SJSA1 (cell line): ENCODE measurements around the gene CCND2. TPM values are rescaled to one million over a fixed set of nuclear protein-coding genes. Genes with fewer than 3 reads are reported as not detected.
A peak's percentile ranks its signal among the peaks of the same experiment; 100 is the strongest.

Experiments used
- DNase-seq, 2 experiments: peaks; one replicate each; pipeline ENCODE4 v3.0.0-alpha.2; 2015 to 2020; ENCODE audit warnings: low spot score in 2 of 2, low read depth in 1 of 2
- H3K27ac ChIP-seq: fragments of 250-450 bp; sonication (Bioruptor Pico); 2 replicates; pipeline ENCODE4 v1.5.1; 2020; ENCODE audit warnings: mild to moderate bottlenecking, moderate library complexity
- H3K27me3 ChIP-seq: fragments of 250-450 bp; sonication (Bioruptor Pico); replicated peaks from 2 replicates; pipeline ENCODE4 v1.5.1; 2020; ENCODE audit warnings: mild to moderate bottlenecking, moderate library complexity
- H3K36me3 ChIP-seq: fragments of 250-450 bp; sonication (Bioruptor Pico); 2 replicates; pipeline ENCODE4 v1.5.1; 2020; ENCODE audit warnings: mild to moderate bottlenecking
- H3K4me1 ChIP-seq: fragments of 250-450 bp; sonication (Bioruptor Pico); replicated peaks from 2 replicates; pipeline ENCODE4 v1.6.1; 2021; ENCODE audit warnings: mild to moderate bottlenecking
- H3K4me3 ChIP-seq: fragments of 250-450 bp; sonication (Bioruptor Pico); 2 replicates; pipeline ENCODE4 v1.5.1; 2020; ENCODE audit warnings: mild to moderate bottlenecking
- H3K9me3 ChIP-seq: fragments of 250-450 bp; sonication (Bioruptor Pico); replicated peaks from 2 replicates; pipeline ENCODE4 v1.5.1; 2020; ENCODE audit warnings: mild to moderate bottlenecking
- total RNA-seq: library from RNA; depleted of rRNA; stranded (reverse); fragments of >200 nt; shearing (Covaris generic); gene quantifications from 2 replicates; pipeline ENCODE4 v1.2.3, GENCODE V29; 2014

Gene CCND2
- total RNA-seq, 1 experiment from 2014 or later, result 0.08 TPM

GRCh38 chr12:4297617-4298016, 24.1 kb downstream of the CCND2 start:
- no peak for DNase-seq
- no peaks in the 10 kb centered on the region; the same call in 1 of the 2 replicates for H3K9me3 ChIP-seq
- H3K27me3 ChIP-seq, result peaks cover 3% of the 10 kb centered on the region; the same call in 1 of the 2 replicates
- H3K4me1 ChIP-seq, result no peaks in the 10 kb centered on the region
- no peaks in the 10 kb centered on the region for H3K36me3 ChIP-seq
- H3K27ac ChIP-seq, result no peak overlapping the region
- no peak overlapping the region for H3K4me3 ChIP-seq

GRCh38 chr12:4300883-4301282, 27.3 kb downstream of the CCND2 start:
- no peak overlapping the region for H3K27ac ChIP-seq

GRCh38 chr12:4301932-4302501, 28.5 kb downstream of the CCND2 start:
- Histone ChIP-seq H3K27ac (no peak overlapping the region), H3K36me3 (no peaks in the 10 kb centered on the region), H3K9me3 (no peaks in the 10 kb centered on the region), H3K27me3 (peaks cover 15% of the 10 kb centered on the region), H3K4me3 (no peak overlapping the region), H3K4me1 (no peaks in the 10 kb centered on the region)
- no peak for DNase-seq

More at GRCh38 chr12:4300883-4301282, 27.3 kb downstream of the CCND2 start:
- DNase-seq, result no peak
- Histone ChIP-seq H3K27me3 (peaks cover 8% of the 10 kb centered on the region; the same call in 1 of the 2 replicates), H3K36me3 (no peaks in the 10 kb centered on the region), H3K4me3 (no peak overlapping the region), H3K9me3 (no peaks in the 10 kb centered on the region), H3K4me1 (no peaks in the 10 kb centered on the region)

- no peak for DNase-seq
- Histone ChIP-seq H3K27me3 (peaks cover 14% of the 10 kb centered on the region), H3K36me3 (no peaks in the 10 kb centered on the region), H3K4me1 (no peaks in the 10 kb centered on the region; the same call in 1 of the 2 replicates), H3K27ac (no peak overlapping the region), H3K9me3 (no peaks in the 10 kb centered on the region), H3K4me3 (no peak overlapping the region)
Measured at GRCh38 chr12:4302881-4303280, 29.3 kb downstream of the CCND2 start.

- no peak overlapping the region for H3K27ac ChIP-seq
- H3K4me3 ChIP-seq, result no peak overlapping the region
- H3K36me3 ChIP-seq, result no peaks in the 10 kb centered on the region
- no peak for DNase-seq
- H3K27me3 ChIP-seq, result peaks cover 14% of the 10 kb centered on the region
- H3K9me3 ChIP-seq, result no peaks in the 10 kb centered on the region
- H3K4me1 ChIP-seq, result no peaks in the 10 kb centered on the region; the same call in 1 of the 2 replicates
Measured at GRCh38 chr12:4303750-4304149, 30.2 kb downstream of the CCND2 start.

GRCh38 chr12:4307593-4308333, 34.2 kb downstream of the CCND2 start:
- no peaks in the 10 kb centered on the region; the same call in 1 of the 2 replicates for H3K4me1 ChIP-seq
- H3K27me3 ChIP-seq, result peaks cover 19% of the 10 kb centered on the region
- peak; percentile 50 to 71 for DNase-seq
- H3K4me3 ChIP-seq, result no peak overlapping the region
- H3K27ac ChIP-seq, result no peak overlapping the region
- no peaks in the 10 kb centered on the region for H3K9me3 ChIP-seq
- no peaks in the 10 kb centered on the region for H3K36me3 ChIP-seq

GRCh38 chr12:4308334-4308950, 34.9 kb downstream of the CCND2 start:
- no peak overlapping the region for H3K4me3 ChIP-seq

GRCh38 chr12:4311776-4312175, 38.2 kb downstream of the CCND2 start:
- DNase-seq, result peak in 1 of 2 experiments; percentile 11
- no peak overlapping the region for H3K27ac ChIP-seq

More at GRCh38 chr12:4308334-4308950, 34.9 kb downstream of the CCND2 start:
- no peak overlapping the region for H3K27ac ChIP-seq
- no peaks in the 10 kb centered on the region for H3K9me3 ChIP-seq
- H3K27me3 ChIP-seq, result peaks cover 19% of the 10 kb centered on the region
- no peaks in the 10 kb centered on the region; the same call in 1 of the 2 replicates for H3K4me1 ChIP-seq
- DNase-seq, result peak in 1 of 2 experiments; percentile 26
- H3K36me3 ChIP-seq, result no peaks in the 10 kb centered on the region

GRCh38 chr12:4312251-4312650, 38.7 kb downstream of the CCND2 start:
- no peak overlapping the region for H3K27ac ChIP-seq
- 0 out of 2 replicates have a peak, but pooled peaks cover 5% of the 10 kb centered on the region for H3K27me3 ChIP-seq
- no peaks in the 10 kb centered on the region; the same call in 1 of the 2 replicates for H3K4me1 ChIP-seq
- no peak overlapping the region for H3K4me3 ChIP-seq
- H3K9me3 ChIP-seq, result no peaks in the 10 kb centered on the region
- no peaks in the 10 kb centered on the region for H3K36me3 ChIP-seq
- no peak for DNase-seq

More at GRCh38 chr12:4311776-4312175, 38.2 kb downstream of the CCND2 start:
- Histone ChIP-seq H3K4me1 (no peaks in the 10 kb centered on the region; the same call in 1 of the 2 replicates), H3K9me3 (no peaks in the 10 kb centered on the region), H3K27me3 (peaks cover 6% of the 10 kb centered on the region), H3K4me3 (no peak overlapping the region), H3K36me3 (no peaks in the 10 kb centered on the region)

- H3K27me3 ChIP-seq, result no peaks in the 10 kb centered on the region
- H3K27ac ChIP-seq, result peak overlapping the region; percentile 17; the same call in 1 of the 2 replicates
- DNase-seq, result no peak
- peaks cover 13% of the 10 kb centered on the region for H3K4me1 ChIP-seq
- no peaks in the 10 kb centered on the region for H3K9me3 ChIP-seq
- H3K4me3 ChIP-seq, result peak overlapping the region; percentile 78
- peaks cover 19% of the 10 kb centered on the region for H3K36me3 ChIP-seq
Measured at GRCh38 chr12:4320497-4320852, 46.9 kb downstream of the CCND2 start.

GRCh38 chr12:4320853-4321701, 47.5 kb downstream of the CCND2 start, which contains the start of gene TIGAR:
Gene TIGAR (plus strand): TSS chr12:4321213. CDS start chr12:4321272, 59 bp downstream.
- peak within 1 kb of the TSS; percentile 78 for H3K4me3 ChIP-seq
- peak; percentile 94 to 95 for DNase-seq

GRCh38 chr12:4322726-4323125, 49.2 kb downstream of the CCND2 start:
- Histone ChIP-seq H3K4me3 (no peak overlapping the region), H3K4me1 (peaks cover 13% of the 10 kb centered on the region), H3K36me3 (peaks cover 22% of the 10 kb centered on the region), H3K27me3 (no peaks in the 10 kb centered on the region), H3K9me3 (no peaks in the 10 kb centered on the region), H3K27ac (no peak overlapping the region)
- no peak for DNase-seq

More at GRCh38 chr12:4320853-4321701, 47.5 kb downstream of the CCND2 start, which contains the start of gene TIGAR:
- H3K27ac ChIP-seq, result peak within 1 kb of the TSS; percentile 57
- peaks cover 22% of the 10 kb centered on the region for H3K36me3 ChIP-seq
- H3K9me3 ChIP-seq, result no peaks in the 10 kb centered on the region
- no peaks in the 10 kb centered on the region for H3K27me3 ChIP-seq
- peaks cover 13% of the 10 kb centered on the region for H3K4me1 ChIP-seq
